Keratinocyte (primary cell): ENCODE results near the gene C6orf132. TPM values are rescaled to one million over a fixed set of nuclear protein-coding genes. Genes with fewer than 3 reads are reported as not detected.

Source experiments
- DNase-seq: peaks from one replicate; pipeline ENCODE4 v3.0.0-alpha.2; 2011; ENCODE audit warnings: low read depth, missing footprints, low spot score
- FAIRE-seq: peaks from 2 replicates; lab custom pipeline; 2011; peaks lifted over from hg19 to GRCh38; lab: Jason Lieb, UNC
- H2AFZ ChIP-seq: 2 replicates; pipeline ENCODE4 v1.6.0; 2012; ENCODE audit warnings: low read length, control low read depth, inconsistent platforms; ENCODE audit not compliant: control insufficient read depth
- H3K27ac ChIP-seq: 2 replicates; pipeline ENCODE4 v1.5.1; 2011; ENCODE audit warnings: low read length; ENCODE audit not compliant: control insufficient read depth, insufficient read depth
- H3K27me3 ChIP-seq: 3 replicates; pipeline ENCODE4 v1.6.0; 2011; ENCODE audit warnings: low read length; ENCODE audit not compliant: control insufficient read depth, insufficient read depth; ENCODE audit errors: extremely low read depth
- H3K36me3 ChIP-seq, 2 experiments: 2 replicates in 1 of 2; 3 replicates in 1 of 2; pipeline ENCODE4 v1.5.1; 2011; ENCODE audit warnings: low read length in 2 of 2, mild to moderate bottlenecking in 1 of 2; ENCODE audit not compliant: control insufficient read depth in 2 of 2, insufficient read depth in 2 of 2; ENCODE audit errors: extremely low read depth in 1 of 2
- H3K4me1 ChIP-seq: 3 replicates; pipeline ENCODE4 v1.5.1; 2011; ENCODE audit warnings: low read length; ENCODE audit not compliant: control insufficient read depth, insufficient read depth; ENCODE audit errors: extremely low read depth
- H3K4me2 ChIP-seq: 3 replicates; pipeline ENCODE4 v1.6.0; 2011; ENCODE audit warnings: low read depth, low read length; ENCODE audit not compliant: control insufficient read depth, insufficient read depth; ENCODE audit errors: extremely low read depth
- H3K4me3 ChIP-seq, 3 experiments: fragments of 200-600 bp in 1 of 3; sonication (generic) in 1 of 3; 2 replicates in 2 of 3; 3 replicates in 1 of 3; pipeline ENCODE4 v1.5.1; 2011 to 2016; ENCODE audit warnings: low read length in 3 of 3, mild to moderate bottlenecking in 3 of 3, control low read depth in 2 of 3, inconsistent platforms in 1 of 3, low read depth in 1 of 3, mixed read lengths in 1 of 3, mixed run types in 1 of 3, moderate library complexity in 1 of 3; ENCODE audit not compliant: control insufficient read depth in 2 of 3, insufficient read depth in 2 of 3; ENCODE audit errors: extremely low read depth in 1 of 3
- H3K79me2 ChIP-seq: 2 replicates; pipeline ENCODE4 v1.6.0; 2012; ENCODE audit warnings: low read length; ENCODE audit not compliant: control insufficient read depth, insufficient read depth
- H3K9ac ChIP-seq: 3 replicates; pipeline ENCODE4 v1.6.0; 2011; ENCODE audit warnings: low read length; ENCODE audit not compliant: control insufficient read depth, insufficient read depth; ENCODE audit errors: extremely low read depth
- H3K9me1 ChIP-seq: 3 replicates; pipeline ENCODE4 v1.6.0; 2011; ENCODE audit warnings: low read length; ENCODE audit not compliant: control insufficient read depth, insufficient read depth; ENCODE audit errors: extremely low read depth
- H3K9me3 ChIP-seq: 2 replicates; pipeline ENCODE4 v1.5.1; 2012; ENCODE audit warnings: low read depth, low read length; ENCODE audit not compliant: control insufficient read depth
- H4K20me1 ChIP-seq: 3 replicates; pipeline ENCODE4 v1.6.0; 2011; ENCODE audit warnings: low read length; ENCODE audit not compliant: control insufficient read depth, insufficient read depth; ENCODE audit errors: extremely low read depth
- CTCF ChIP-seq, 3 experiments: IDR thresholded peaks in 1 of 3; conservative IDR thresholded peaks in 1 of 3; optimal IDR thresholded peaks in 1 of 3; 2 replicates in 2 of 3; 3 replicates in 1 of 3; pipeline versions ENCODE3 to v1.5.1; 2011; ENCODE audit warnings: low read length in 3 of 3, mild to moderate bottlenecking in 3 of 3, moderate library complexity in 2 of 3, control low read depth in 1 of 3, inconsistent platforms in 1 of 3; ENCODE audit not compliant: insufficient read depth in 2 of 3; ENCODE audit errors: extremely low read depth in 1 of 3
- EZH2 ChIP-seq: IDR thresholded peaks from one replicate; pipeline ENCODE4 v1.6.1; 2012; ENCODE audit warnings: inconsistent platforms, mild to moderate bottlenecking, low read length, moderate library complexity
- dilution Hi-C: fragments of 300-500 bp; cut with MboI; formaldehyde crosslinking; loops from one replicate; pipeline ENCODE4 v1.7.0; 2020; ENCODE audit warnings: low sequenced_read_pairs; ENCODE audit not compliant: extremely low pct_ligation_motif_present
- polyA plus RNA-seq, 5 experiments: library from polyadenylated mRNA; depleted of rRNA in 3 of 5; stranded (reverse) in 3 of 5; stranded (forward) in 1 of 5; unstranded in 1 of 5; fragments of >200 nt; gene quantifications; 1 replicate in 1 of 5; 2 replicates in 3 of 5; 3 replicates in 1 of 5; pipeline versions ENCODE4 v1.2.1 to v1.2.3, GENCODE V29; 2011 to 2012; ENCODE audit warnings: missing spikeins in 2 of 5, low read depth in 1 of 5, low replicate concordance in 1 of 5

The C6orf132 gene
- polyA plus RNA-seq, 1 donor (not counting 4 experiments of a cell fraction or from before 2014, with no cell fraction given) = 11.8 TPM

GRCh38 chr6:42093582-42094329, 48.7 kb downstream of the C6orf132 start:
- Histone ChIP-seq H3K9me1 (no peaks in the 10 kb centered on the region), H3K79me2 (no peaks in the 10 kb centered on the region), H3K9ac (no peak overlapping the region), H4K20me1 (no peaks in the 10 kb centered on the region), H3K4me3 (no peak overlapping the region), H3K27ac (no peak overlapping the region), H3K4me1 (peaks cover 4% of the 10 kb centered on the region), H3K27me3 (no peaks in the 10 kb centered on the region), H3K4me2 (no peak overlapping the region), H3K36me3 (no peaks in the 10 kb centered on the region), H3K9me3 (no peaks in the 10 kb centered on the region), H2AFZ (no peak overlapping the region)
- dilution Hi-C loops = no loop called here
- FAIRE-seq = no peak
- TF ChIP-seq CTCF (optimal IDR thresholded peaks at IDR 0.05 in 1 of 3, IDR thresholded peaks at IDR 0.05 in 1 of 3, conservative IDR thresholded peaks at IDR 0.05 in 1 of 3; ENCODE audit: extremely low read depth in 1 of 3, insufficient read depth in 2 of 3, low read length in 3 of 3) (no peak), EZH2 (no peak)
- no peak for DNase-seq

GRCh38 chr6:42091718-42092023, 50.7 kb downstream of the C6orf132 start:
- Histone ChIP-seq H3K9me3 (no peaks in the 10 kb centered on the region), H3K9ac (no peak overlapping the region), H2AFZ (no peak overlapping the region), H3K9me1 (no peaks in the 10 kb centered on the region), H3K27me3 (no peaks in the 10 kb centered on the region), H3K27ac (no peak overlapping the region), H3K4me3 (no peak overlapping the region), H3K79me2 (no peaks in the 10 kb centered on the region), H3K36me3 (no peaks in the 10 kb centered on the region), H4K20me1 (no peaks in the 10 kb centered on the region), H3K4me1 (peaks cover 13% of the 10 kb centered on the region), H3K4me2 (no peak overlapping the region)
- TF ChIP-seq CTCF (optimal IDR thresholded peaks at IDR 0.05 in 1 of 3, IDR thresholded peaks at IDR 0.05 in 1 of 3, conservative IDR thresholded peaks at IDR 0.05 in 1 of 3; ENCODE audit: extremely low read depth in 1 of 3, insufficient read depth in 2 of 3, low read length in 3 of 3) (no peak), EZH2 (no peak)
- DNase-seq (no peak), FAIRE-seq (no peak)
- dilution Hi-C loops = no loop called here
